Measurements from ENCODE around the gene NR1I3.

NR1I3 gene

DNA sequence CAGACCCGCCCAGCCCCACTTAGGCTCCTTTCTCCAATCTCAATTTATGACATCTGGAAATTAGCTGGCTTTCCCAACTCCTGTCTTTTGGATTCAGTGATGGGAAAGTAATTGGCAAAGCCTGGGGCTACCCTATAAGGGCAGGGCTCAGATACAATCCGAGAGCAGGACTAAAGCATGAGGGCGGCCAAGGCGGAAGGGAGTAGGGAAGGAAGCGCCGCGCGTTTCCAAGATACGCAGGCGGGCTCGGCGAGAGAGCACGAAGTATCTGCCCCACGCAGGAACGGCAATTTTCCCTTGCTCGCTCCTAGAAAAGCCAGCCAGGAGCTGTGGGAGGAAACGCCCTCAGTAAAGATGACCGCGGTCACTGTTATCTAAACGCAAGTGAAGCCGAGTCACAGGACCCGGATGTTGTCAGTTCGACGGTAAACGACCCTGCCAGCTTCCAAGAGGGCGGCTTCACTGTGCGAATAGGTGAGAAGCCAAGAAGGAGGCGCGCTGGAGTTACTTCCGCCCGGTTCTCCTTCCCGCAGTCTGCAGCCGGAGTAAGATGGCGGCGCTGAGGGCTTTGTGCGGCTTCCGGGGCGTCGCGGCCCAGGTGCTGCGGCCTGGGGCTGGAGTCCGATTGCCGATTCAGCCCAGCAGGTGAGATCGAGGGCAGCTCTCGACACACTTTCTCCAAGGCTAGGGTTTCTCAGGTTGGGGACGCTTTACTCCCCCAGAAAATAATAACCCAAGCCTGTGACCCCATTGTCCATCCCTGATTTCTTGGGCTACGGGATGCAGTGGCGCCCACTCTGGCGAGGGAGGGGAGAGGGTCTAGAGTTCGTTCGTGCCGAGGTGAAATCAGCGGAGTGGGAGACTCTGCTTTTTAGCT lies 35.9 kb downstream of the NR1I3 start, which contains the start of gene NDUFS2:
Gene NDUFS2, plus strand, starts transcription at position 532 of the 877 bp plus-strand sequence. Its CDS starts 19 bp downstream, at position 551.
- ATAC-seq (ENCODE audit: low read depth), result peak; percentile 96
- Histone ChIP-seq H3K4me1 (ENCODE audit: insufficient read depth, poor library complexity, severe bottlenecking) (peaks cover 6% of the 10 kb centered on the region), H3K27ac (ENCODE audit: poor library complexity, severe bottlenecking) (peak within 1 kb of the TSS; percentile 47), H3K36me3 (ENCODE audit: low read depth) (peaks cover 39% of the 10 kb centered on the region), H3K27me3 (ENCODE audit: insufficient read depth, poor library complexity, severe bottlenecking) (no peaks in the 10 kb centered on the region), H3K9me3 (ENCODE audit: severe bottlenecking) (no peaks in the 10 kb centered on the region), H3K4me3 (ENCODE audit: severe bottlenecking) (peak within 1 kb of the TSS; percentile 58)
- TF ChIP-seq CTCF (IDR thresholded peaks at IDR 0.05; ENCODE audit: poor library complexity, severe bottlenecking), result peak; percentile 38
- peak; percentile 98 for DNase-seq (ENCODE audit: low spot score)

GRCh38 chr1:161200992-161201835 lies 36.8 kb downstream of the NR1I3 start:
- ATAC-seq (ENCODE audit: low read depth), result no peak
- no peaks in the 10 kb centered on the region for H3K27me3 ChIP-seq (ENCODE audit: insufficient read depth, poor library complexity, severe bottlenecking)
- peak overlapping the region; percentile 47 for H3K27ac ChIP-seq (ENCODE audit: poor library complexity, severe bottlenecking)
- H3K4me3 ChIP-seq (ENCODE audit: severe bottlenecking), result peak overlapping the region; percentile 58
- no peak for DNase-seq (ENCODE audit: low spot score)
- no peaks in the 10 kb centered on the region for H3K9me3 ChIP-seq (ENCODE audit: severe bottlenecking)
- H3K36me3 ChIP-seq (ENCODE audit: low read depth), result peaks cover 30% of the 10 kb centered on the region
- peaks cover 6% of the 10 kb centered on the region for H3K4me1 ChIP-seq (ENCODE audit: insufficient read depth, poor library complexity, severe bottlenecking)
- TF ChIP-seq CTCF (IDR thresholded peaks at IDR 0.05; ENCODE audit: poor library complexity, severe bottlenecking), result no peak

DNA sequence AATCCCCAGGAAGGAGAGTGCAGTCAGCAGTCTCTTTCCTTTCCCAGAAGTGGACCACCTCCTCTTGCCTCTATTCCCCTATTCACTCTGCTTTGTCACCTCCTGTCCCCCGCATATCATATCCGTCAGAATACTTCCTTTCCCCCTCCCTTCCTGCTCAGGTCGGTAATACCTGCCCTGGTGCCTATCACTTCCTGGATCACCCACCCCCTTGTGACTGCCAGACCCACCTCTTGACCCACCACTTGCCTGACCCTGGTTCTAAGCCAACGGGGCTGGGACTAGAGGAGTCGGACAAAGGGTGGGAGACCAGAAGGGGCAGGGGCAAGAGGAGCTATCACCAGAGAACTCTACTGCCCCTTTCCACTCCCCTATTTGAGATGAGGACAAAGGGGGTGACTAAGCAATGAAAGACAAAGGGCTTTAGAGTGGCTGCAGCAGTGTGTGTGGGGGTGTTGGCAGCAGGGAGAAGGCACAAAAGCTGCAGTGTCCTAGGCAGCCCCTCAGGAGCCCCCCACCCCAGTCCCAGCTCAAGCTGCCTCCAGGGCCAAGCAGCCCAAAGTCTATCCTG lies 37.5 kb downstream of the NR1I3 start:
- peaks cover 6% of the 10 kb centered on the region for H3K4me1 ChIP-seq (ENCODE audit: insufficient read depth, poor library complexity, severe bottlenecking)
- no peak overlapping the region for H3K4me3 ChIP-seq (ENCODE audit: severe bottlenecking)
- peaks cover 23% of the 10 kb centered on the region for H3K36me3 ChIP-seq (ENCODE audit: low read depth)
- peak overlapping the region; percentile 47 for H3K27ac ChIP-seq (ENCODE audit: poor library complexity, severe bottlenecking)
- no peaks in the 10 kb centered on the region for H3K9me3 ChIP-seq (ENCODE audit: severe bottlenecking)
- DNase-seq (ENCODE audit: low spot score) (no peak), ATAC-seq (ENCODE audit: low read depth) (no peak)
- no peak for TF ChIP-seq CTCF (IDR thresholded peaks at IDR 0.05; ENCODE audit: poor library complexity, severe bottlenecking)
- H3K27me3 ChIP-seq (ENCODE audit: insufficient read depth, poor library complexity, severe bottlenecking), result no peaks in the 10 kb centered on the region

DNA sequence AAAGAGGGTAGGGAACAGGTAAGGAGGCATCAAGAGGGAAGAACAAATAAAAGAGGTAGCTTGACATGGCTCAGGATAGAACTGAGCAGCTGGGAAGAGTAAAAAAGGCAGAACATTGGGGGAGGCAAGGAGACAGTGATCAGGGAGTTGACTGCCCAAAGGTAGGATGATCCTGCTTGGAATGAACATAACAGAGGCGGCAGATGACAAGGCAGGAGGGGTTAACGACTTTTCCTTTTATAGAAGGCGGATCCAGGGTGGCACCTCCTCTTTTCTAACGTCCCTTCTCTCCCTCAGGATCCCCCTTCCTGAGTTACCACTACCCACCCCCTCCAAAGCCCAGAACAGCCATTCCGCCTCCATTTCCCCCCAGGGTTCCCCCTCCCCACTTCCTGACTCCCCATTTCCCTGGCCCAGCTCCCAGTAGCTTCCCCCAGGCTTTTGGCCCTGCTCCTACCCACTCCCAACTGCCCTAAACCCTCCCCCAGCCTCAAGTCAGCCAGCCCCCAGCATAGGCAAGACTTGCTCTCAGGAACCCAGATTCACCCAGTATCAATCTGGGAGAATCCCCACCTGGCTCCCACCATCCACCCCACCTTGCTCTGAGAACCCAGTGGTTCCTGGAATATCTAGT lies 38.4 kb downstream of the NR1I3 start:
- ATAC-seq (ENCODE audit: low read depth), result no peak
- no peak for DNase-seq (ENCODE audit: low spot score)

More for the DNA sequence above, 38.4 kb downstream of the NR1I3 start:
- no peak overlapping the region for H3K27ac ChIP-seq (ENCODE audit: poor library complexity, severe bottlenecking)
- no peaks in the 10 kb centered on the region for H3K9me3 ChIP-seq (ENCODE audit: severe bottlenecking)
- no peak for TF ChIP-seq CTCF (IDR thresholded peaks at IDR 0.05; ENCODE audit: poor library complexity, severe bottlenecking)
- no peak overlapping the region for H3K4me3 ChIP-seq (ENCODE audit: severe bottlenecking)
- H3K36me3 ChIP-seq (ENCODE audit: low read depth), result peaks cover 15% of the 10 kb centered on the region
- H3K4me1 ChIP-seq (ENCODE audit: insufficient read depth, poor library complexity, severe bottlenecking), result peaks cover 6% of the 10 kb centered on the region
- no peaks in the 10 kb centered on the region for H3K27me3 ChIP-seq (ENCODE audit: insufficient read depth, poor library complexity, severe bottlenecking)

Data from RWPE2 (cell line).